SK-N-SH (cell line): ENCODE measurements around the gene BCL11A. TPM values are rescaled to one million over a fixed set of nuclear protein-coding genes. Genes with fewer than 3 reads are reported as not detected.

ENCODE experiments used
- CTCF ChIA-PET: fragments of 300-600, 350-600 bp; formaldehyde crosslinking; extraction: SDS; loops from one replicate; lab custom pipeline; 2021; lab: Yijun Ruan, JAX
- POLR2A ChIA-PET: fragments of 350-600 bp; sonication (Branson Sonifier 250); formaldehyde crosslinking; extraction: SDS; loops from one replicate; lab custom pipeline; 2020; ENCODE audit warnings: antibody characterized with exemption, inconsistent platforms; lab: Yijun Ruan, JAX
- DNase-seq: peaks from one replicate; pipeline ENCODE4 v3.0.0; 2012
- H2AFZ ChIP-seq: fragments of 200-600 bp; sonication (generic); 2 replicates; pipeline ENCODE4 v1.8.1; 2016; ENCODE audit warnings: antibody characterized with exemption, mild to moderate bottlenecking, low read depth
- H3F3A ChIP-seq: fragments of 200-600 bp; sonication (generic); replicated peaks from 2 replicates; pipeline ENCODE3; 2016; ENCODE audit warnings: antibody characterized with exemption, mild to moderate bottlenecking; ENCODE audit not compliant: insufficient read depth
- H3K27ac ChIP-seq, 2 experiments: fragments of 200-500 bp in 1 of 2; fragments of 200-600 bp in 1 of 2; sonication (Bioruptor generic) in 1 of 2; sonication (generic), shearing (Covaris generic) in 1 of 2; 2 replicates each; pipeline versions ENCODE4 v1.5.1 to v1.6.1; 2014 to 2016; ENCODE audit warnings: low read depth in 2 of 2, inconsistent platforms in 1 of 2, low read length in 1 of 2, mild to moderate bottlenecking in 1 of 2, mixed read lengths in 1 of 2
- H3K27me3 ChIP-seq: fragments of 200-600 bp; sonication (generic), shearing (Covaris generic); 2 replicates; pipeline ENCODE4 v1.6.1; 2016; ENCODE audit warnings: mixed run types; ENCODE audit not compliant: insufficient read depth
- H3K36me3 ChIP-seq, 2 experiments: fragments of 200-500 bp in 1 of 2; fragments of 200-600 bp in 1 of 2; sonication (Bioruptor generic) in 1 of 2; sonication (generic) in 1 of 2; replicated peaks in 1 of 2; 2 replicates each; pipeline versions ENCODE3 to v1.5.1; 2014 to 2016; ENCODE audit warnings: low read length in 1 of 2, mild to moderate bottlenecking in 1 of 2; ENCODE audit not compliant: insufficient read depth in 2 of 2, control insufficient read depth in 1 of 2
- H3K4me1 ChIP-seq, 2 experiments: fragments of 200-500 bp in 1 of 2; fragments of 200-600 bp in 1 of 2; sonication (Bioruptor generic) in 1 of 2; sonication (generic), shearing (Covaris generic) in 1 of 2; 2 replicates each; pipeline versions ENCODE4 v1.5.1 to v1.6.1; 2014 to 2016; ENCODE audit warnings: low read depth in 1 of 2, low read length in 1 of 2, mixed run types in 1 of 2; ENCODE audit not compliant: insufficient read depth in 2 of 2, control insufficient read depth in 1 of 2
- H3K4me2 ChIP-seq: fragments of 200-600 bp; sonication (generic), shearing (Covaris generic); 2 replicates; pipeline ENCODE4 v1.6.1; 2017; ENCODE audit warnings: mixed run types
- H3K4me3 ChIP-seq, 2 experiments: fragments of 200-500 bp in 1 of 2; fragments of 200-600 bp in 1 of 2; sonication (Bioruptor generic) in 1 of 2; sonication (generic), shearing (Covaris generic) in 1 of 2; 2 replicates each; pipeline versions ENCODE4 v1.5.1 to v1.8.1; 2014 to 2016; ENCODE audit warnings: low read depth in 2 of 2, inconsistent platforms in 1 of 2, low read length in 1 of 2, mild to moderate bottlenecking in 1 of 2, mixed read lengths in 1 of 2, moderate library complexity in 1 of 2
- H3K79me2 ChIP-seq: fragments of 200-600 bp; sonication (generic); 2 replicates; pipeline ENCODE4 v1.8.1; 2017; ENCODE audit warnings: mild to moderate bottlenecking; ENCODE audit not compliant: insufficient read depth
- H3K9ac ChIP-seq: fragments of 200-600 bp; sonication (generic); 2 replicates; pipeline ENCODE4 v1.6.1; 2017; ENCODE audit warnings: mixed run types
- H3K9me2 ChIP-seq: fragments of 200-600 bp; sonication (generic); 2 replicates; pipeline ENCODE4 v1.6.1; 2017; ENCODE audit warnings: mixed run types
- H3K9me3 ChIP-seq: fragments of 200-600 bp; sonication (generic); 2 replicates; pipeline ENCODE4 v1.6.1; 2017; ENCODE audit warnings: mixed run types, mild to moderate bottlenecking, moderate library complexity
- H4K20me1 ChIP-seq: fragments of 200-600 bp; sonication (generic); 2 replicates; pipeline ENCODE4 v1.6.1; 2017; ENCODE audit warnings: mild to moderate bottlenecking, mixed run types; ENCODE audit not compliant: insufficient read depth
- CHD2 ChIP-seq: fragments of 150-350 bp; IDR thresholded peaks from 2 replicates; pipeline ENCODE4 v1.6.1; 2018; ENCODE audit warnings: low read length; ENCODE audit not compliant: partially characterized antibody
- CTCF ChIP-seq: fragments of 200-600 bp; sonication (generic); IDR thresholded peaks from 2 replicates; pipeline ENCODE4 v1.6.1; 2017; ENCODE audit warnings: antibody characterized with exemption, mild to moderate bottlenecking, moderate library complexity
- FOXJ3 ChIP-seq: sonication (generic); formaldehyde crosslinking; IDR thresholded peaks from 2 replicates; pipeline ENCODE4 v1.5.1; 2020; ENCODE audit warnings: mild to moderate bottlenecking, missing genetic modification reagents
- FOXM1 ChIP-seq: IDR thresholded peaks from 2 replicates; pipeline ENCODE4 v1.4.0; 2012; ENCODE audit warnings: low read depth, mild to moderate bottlenecking
- JUND ChIP-seq: IDR thresholded peaks from 2 replicates; pipeline ENCODE4 v1.4.0; 2012
- MAX ChIP-seq: IDR thresholded peaks from 2 replicates; pipeline ENCODE4 v1.4.0; 2012; ENCODE audit warnings: low read depth
- MEF2A ChIP-seq: IDR thresholded peaks from 2 replicates; pipeline ENCODE4 v1.4.0; 2012; ENCODE audit warnings: low read depth, borderline replicate concordance
- MXI1 ChIP-seq: IDR thresholded peaks from 2 replicates; pipeline ENCODE4 v1.6.1; 2012; ENCODE audit warnings: mild to moderate bottlenecking, low read depth, low read length, improper control_type of control experiment
- NRF1 ChIP-seq: IDR thresholded peaks from 2 replicates; pipeline ENCODE4 v1.6.1; 2012; ENCODE audit warnings: low read depth, mild to moderate bottlenecking, low read length
- RXRA ChIP-seq: IDR thresholded peaks from 2 replicates; pipeline ENCODE4 v1.4.0; 2012; ENCODE audit warnings: low read depth, mild to moderate bottlenecking, borderline replicate concordance
- SIN3A ChIP-seq: IDR thresholded peaks from 2 replicates; pipeline ENCODE4 v1.6.1; 2012; ENCODE audit warnings: low read depth, mild to moderate bottlenecking, low read length, moderate library complexity, borderline replicate concordance
- TAF1 ChIP-seq: IDR thresholded peaks from 2 replicates; pipeline ENCODE4 v1.6.1; 2012; ENCODE audit warnings: low read depth, mild to moderate bottlenecking, low read length, moderate library complexity, borderline replicate concordance
- TEAD4 ChIP-seq: IDR thresholded peaks from 2 replicates; pipeline ENCODE4 v1.4.0; 2012; ENCODE audit warnings: mild to moderate bottlenecking, borderline replicate concordance; ENCODE audit not compliant: insufficient read depth
- USF2 ChIP-seq: fragments of 150-350 bp; IDR thresholded peaks from 2 replicates; pipeline ENCODE4 v1.6.1; 2017; ENCODE audit warnings: antibody characterized with exemption, low read length, low read depth, borderline replicate concordance
- WGBS: methylation state at CpG from one replicate; pipeline ENCODE4 v1.1.6; 2017; ENCODE audit warnings: low lambda C conversion rate; 5-methylcytosine and 5-hydroxymethylcytosine counted together
- polyA plus RNA-seq, 3 experiments: library from polyadenylated mRNA; depleted of rRNA; stranded (reverse); fragments of >200 nt; gene quantifications; 2 replicates each; pipeline ENCODE4 v1.2.3, GENCODE V29; 2012
- TF ChIP-seq, protein P1 (sequence below): IDR thresholded peaks from 2 replicates; pipeline ENCODE4 v1.4.0; 2012; ENCODE audit warnings: low read depth, borderline replicate concordance
- TF ChIP-seq, protein P2 (sequence below): IDR thresholded peaks from 2 replicates; pipeline ENCODE4; 2012

Gene BCL11A
- polyA plus RNA-seq, 1 of the 3 experiments (the other 2 are of a cell fraction) = 1.9 TPM

DNA sequence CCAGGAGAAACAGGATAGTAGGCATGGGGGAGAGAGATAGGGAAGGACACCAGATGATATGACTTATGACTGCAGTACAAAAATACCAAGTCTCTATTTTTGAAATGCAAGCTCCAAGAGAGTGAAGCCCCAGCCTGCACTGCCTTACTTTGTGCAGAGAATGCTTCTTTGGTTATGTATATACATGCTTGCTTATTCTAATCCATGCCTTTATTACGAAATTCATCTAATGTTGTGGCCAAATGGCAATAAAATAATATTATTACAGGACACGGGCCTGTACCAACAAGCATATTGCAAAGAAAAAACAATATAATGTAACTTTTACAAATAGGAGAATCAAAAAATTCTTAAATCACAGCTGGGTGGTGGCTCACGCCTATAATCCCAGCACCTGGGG lies 110.8 kb downstream of the BCL11A start (continued):
- TF ChIP-seq, protein P1, sequence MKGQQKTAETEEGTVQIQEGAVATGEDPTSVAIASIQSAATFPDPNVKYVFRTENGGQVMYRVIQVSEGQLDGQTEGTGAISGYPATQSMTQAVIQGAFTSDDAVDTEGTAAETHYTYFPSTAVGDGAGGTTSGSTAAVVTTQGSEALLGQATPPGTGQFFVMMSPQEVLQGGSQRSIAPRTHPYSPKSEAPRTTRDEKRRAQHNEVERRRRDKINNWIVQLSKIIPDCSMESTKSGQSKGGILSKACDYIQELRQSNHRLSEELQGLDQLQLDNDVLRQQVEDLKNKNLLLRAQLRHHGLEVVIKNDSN = no peak

- Histone ChIP-seq H3K4me3 (no peak overlapping the region), H3K9me3 (no peaks in the 10 kb centered on the region), H3K27me3 (no peaks in the 10 kb centered on the region), H3K27ac (no peak overlapping the region), H2AFZ (no peak overlapping the region), H4K20me1 (no peaks in the 10 kb centered on the region), H3F3A (no peaks in the 10 kb centered on the region), H3K9me2 (no peaks in the 10 kb centered on the region), H3K36me3 (no peaks in the 10 kb centered on the region), H3K79me2 (no peaks in the 10 kb centered on the region), H3K4me2 (no peak overlapping the region), H3K9ac (no peak overlapping the region), H3K4me1 (no peaks in the 10 kb centered on the region)
- ChIA-PET POLR2A (no interaction called here), CTCF (interaction anchor here (0.7 to 0.8 kb wide), 2 partner anchors 54 to 56 kb away, joined by 3 read pairs; no protein-coding TSS in a partner anchor)
- TF ChIP-seq MXI1 (no peak), TAF1 (no peak), FOXM1 (no peak), CHD2 (no peak), TEAD4 (no peak), NRF1 (no peak), CTCF (no peak), JUND (no peak), MAX (no peak), RXRA (no peak), SIN3A (no peak), MEF2A (no peak), USF2 (no peak), FOXJ3 (CRISPR knock-in tag) (no peak)
- TF ChIP-seq, protein P2, sequence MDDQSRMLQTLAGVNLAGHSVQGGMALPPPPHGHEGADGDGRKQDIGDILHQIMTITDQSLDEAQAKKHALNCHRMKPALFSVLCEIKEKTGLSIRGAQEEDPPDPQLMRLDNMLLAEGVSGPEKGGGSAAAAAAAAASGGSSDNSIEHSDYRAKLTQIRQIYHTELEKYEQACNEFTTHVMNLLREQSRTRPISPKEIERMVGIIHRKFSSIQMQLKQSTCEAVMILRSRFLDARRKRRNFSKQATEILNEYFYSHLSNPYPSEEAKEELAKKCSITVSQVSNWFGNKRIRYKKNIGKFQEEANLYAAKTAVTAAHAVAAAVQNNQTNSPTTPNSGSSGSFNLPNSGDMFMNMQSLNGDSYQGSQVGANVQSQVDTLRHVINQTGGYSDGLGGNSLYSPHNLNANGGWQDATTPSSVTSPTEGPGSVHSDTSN = no peak
- TF ChIP-seq, protein P1 = no peak
- DNase-seq = no peak
- 72% methylated on average over 5 of the region's 5 CpGs for WGBS
Observed at GRCh38 chr2:60441800-60442199, 111.7 kb downstream of the BCL11A start.
